Raji (cell line): ENCODE results near the gene EZR.

Experiments used
- POLR2A ChIP-seq: IDR thresholded peaks from 2 replicates; pipeline ENCODE4 v1.6.1; 2011; ENCODE audit warnings: low read depth, low read length, control low read depth; ENCODE audit not compliant: insufficient read depth

Gene EZR

GRCh38 chr6:158756126-158756525 lies 63.0 kb downstream of the EZR start:
- no peak for TF ChIP-seq POLR2A

- no peak for TF ChIP-seq POLR2A
Measured at GRCh38 chr6:158755636-158756035, 63.5 kb downstream of the EZR start.

- TF ChIP-seq POLR2A: no peak
Measured at GRCh38 chr6:158754738-158755137, 64.4 kb downstream of the EZR start.

- no peak for TF ChIP-seq POLR2A
Measured at GRCh38 chr6:158753811-158754210, 65.4 kb downstream of the EZR start.

GRCh38 chr6:158752613-158753012 lies 66.6 kb downstream of the EZR start:
- TF ChIP-seq POLR2A: no peak

- TF ChIP-seq POLR2A: no peak
Measured at GRCh38 chr6:158751921-158752320, 67.2 kb downstream of the EZR start.

GRCh38 chr6:158751224-158751623 lies 67.9 kb downstream of the EZR start:
- TF ChIP-seq POLR2A: no peak

- TF ChIP-seq POLR2A: no peak
Measured at GRCh38 chr6:158744986-158745430, 74.2 kb downstream of the EZR start.

- no peak for TF ChIP-seq POLR2A
Measured at GRCh38 chr6:158743033-158743651, 76.0 kb downstream of the EZR start.

GRCh38 chr6:158739673-158740072 lies 79.5 kb downstream of the EZR start:
- no peak for TF ChIP-seq POLR2A

- TF ChIP-seq POLR2A: no peak
Measured at GRCh38 chr6:158737710-158738615, 81.2 kb downstream of the EZR start.

GRCh38 chr6:158737082-158737709 lies 82.0 kb downstream of the EZR start:
- TF ChIP-seq POLR2A: no peak

GRCh38 chr6:158735009-158735408 lies 84.2 kb downstream of the EZR start:
- TF ChIP-seq POLR2A: no peak

GRCh38 chr6:158730541-158730907 lies 88.6 kb downstream of the EZR start:
- TF ChIP-seq POLR2A: no peak

- no peak for TF ChIP-seq POLR2A
Measured at GRCh38 chr6:158729906-158730540, 89.1 kb downstream of the EZR start.
